MM.1S (cell line): ENCODE measurements around the gene BTNL8.

Experiments used
- DNase-seq: peaks from one replicate; pipeline ENCODE4 v3.0.0-alpha.2; 2015
- H2AFZ ChIP-seq: fragments of 300-600 bp; sonication (generic); 2 replicates; pipeline ENCODE4 v1.6.0; 2016; ENCODE audit warnings: antibody characterized with exemption, low read length
- H3F3A ChIP-seq: fragments of 300-600 bp; sonication (generic); 2 replicates; pipeline ENCODE4 v1.6.1; 2016; ENCODE audit warnings: mild to moderate bottlenecking, antibody characterized with exemption, low read length, moderate library complexity, mixed read lengths; ENCODE audit not compliant: insufficient read depth
- H3K27ac ChIP-seq: fragments of 300-600 bp; sonication (generic); 2 replicates; pipeline ENCODE4 v1.5.1; 2016; ENCODE audit warnings: mild to moderate bottlenecking, low read length
- H3K27me3 ChIP-seq: fragments of 300-600 bp; sonication (generic); replicated peaks from 2 replicates; pipeline ENCODE4 v1.6.0; 2016; ENCODE audit warnings: low read length; ENCODE audit not compliant: insufficient read depth
- H3K36me3 ChIP-seq: fragments of 300-600 bp; sonication (generic); replicated peaks from 2 replicates; pipeline ENCODE4 v1.6.1; 2016; ENCODE audit warnings: mild to moderate bottlenecking, low read length, mixed read lengths; ENCODE audit not compliant: insufficient read depth
- H3K4me1 ChIP-seq: fragments of 300-600 bp; sonication (generic); 2 replicates; pipeline ENCODE4 v1.6.1; 2016; ENCODE audit warnings: low read length, mixed read lengths
- H3K4me2 ChIP-seq: fragments of 300-600 bp; sonication (generic); 2 replicates; pipeline ENCODE4 v1.6.0; 2016; ENCODE audit warnings: low read depth, low read length
- H3K4me3 ChIP-seq: fragments of 300-600 bp; sonication (generic); 2 replicates; pipeline ENCODE4 v1.5.1; 2016; ENCODE audit warnings: low read length, mixed read lengths
- H3K79me2 ChIP-seq: fragments of 300-600 bp; sonication (generic); 2 replicates; pipeline ENCODE4 v1.6.1; 2016; ENCODE audit warnings: mixed run types, low read length, mixed read lengths
- H3K9ac ChIP-seq: fragments of 300-600 bp; sonication (generic); 2 replicates; pipeline ENCODE4 v1.6.1; 2016; ENCODE audit warnings: low read length, mixed read lengths
- H3K9me2 ChIP-seq: fragments of 300-600 bp; sonication (generic); replicated peaks from 2 replicates; pipeline ENCODE4 v1.6.1; 2016; ENCODE audit warnings: mild to moderate bottlenecking, low read length, mixed read lengths; ENCODE audit not compliant: insufficient read depth
- H3K9me3 ChIP-seq: fragments of 300-600 bp; sonication (generic); replicated peaks from 2 replicates; pipeline ENCODE4 v1.6.1; 2016; ENCODE audit warnings: mild to moderate bottlenecking, low read length, mixed read lengths; ENCODE audit not compliant: insufficient read depth
- H4K20me1 ChIP-seq: fragments of 300-600 bp; sonication (generic); 2 replicates; pipeline ENCODE4 v1.6.1; 2016; ENCODE audit warnings: mild to moderate bottlenecking, low read length, moderate library complexity, mixed read lengths; ENCODE audit not compliant: insufficient read depth
- CTCF ChIP-seq: fragments of 300-600 bp; sonication (generic); IDR thresholded peaks from 2 replicates; pipeline ENCODE4 v1.5.1; 2016; ENCODE audit warnings: antibody characterized with exemption, low read length, mixed read lengths
- EZH2 ChIP-seq: fragments of 300-600 bp; sonication (generic); optimal IDR thresholded peaks from 2 replicates; pipeline ENCODE3; 2017; ENCODE audit warnings: low read depth, mild to moderate bottlenecking, antibody characterized with exemption, low read length, mixed read lengths
- EZH2phosphoT487 ChIP-seq: fragments of 300-600 bp; sonication (generic); IDR thresholded peaks from 2 replicates; pipeline ENCODE4 v1.6.1; 2018; ENCODE audit warnings: antibody characterized with exemption, low read length

BTNL8 gene

GRCh38 chr5:180915924-180916323 lies 17.0 kb downstream of the BTNL8 start:
- TF ChIP-seq CTCF (no peak), EZH2 (no peak), EZH2phosphoT487 (no peak)

GRCh38 chr5:180918380-180918779 lies 19.4 kb downstream of the BTNL8 start:
- H3K9ac ChIP-seq, result no peak overlapping the region
- no peak overlapping the region for H3K4me3 ChIP-seq
- H4K20me1 ChIP-seq, result no peaks in the 10 kb centered on the region
- no peaks in the 10 kb centered on the region for H3K9me3 ChIP-seq
- no peaks in the 10 kb centered on the region for H3K9me2 ChIP-seq
- H3F3A ChIP-seq, result no peaks in the 10 kb centered on the region
- no peak overlapping the region for H3K4me2 ChIP-seq
- H3K27ac ChIP-seq, result no peak overlapping the region
- no peaks in the 10 kb centered on the region for H3K27me3 ChIP-seq
- no peak for DNase-seq
- TF ChIP-seq EZH2phosphoT487 (no peak), CTCF (no peak), EZH2 (no peak)
- H3K79me2 ChIP-seq, result no peaks in the 10 kb centered on the region
- H3K36me3 ChIP-seq, result no peaks in the 10 kb centered on the region
- H3K4me1 ChIP-seq, result no peaks in the 10 kb centered on the region
- no peak overlapping the region for H2AFZ ChIP-seq

More at GRCh38 chr5:180915924-180916323, 17.0 kb downstream of the BTNL8 start:
- H3K9me2 ChIP-seq, result no peaks in the 10 kb centered on the region
- H3K36me3 ChIP-seq, result no peaks in the 10 kb centered on the region
- H2AFZ ChIP-seq, result no peak overlapping the region
- no peaks in the 10 kb centered on the region for H3F3A ChIP-seq
- no peak overlapping the region for H3K4me2 ChIP-seq
- H3K27me3 ChIP-seq, result no peaks in the 10 kb centered on the region
- H3K79me2 ChIP-seq, result no peaks in the 10 kb centered on the region
- H3K27ac ChIP-seq, result no peak overlapping the region
- H4K20me1 ChIP-seq, result no peaks in the 10 kb centered on the region
- no peak overlapping the region for H3K9ac ChIP-seq
- H3K4me1 ChIP-seq, result no peaks in the 10 kb centered on the region
- DNase-seq, result no peak
- no peaks in the 10 kb centered on the region for H3K9me3 ChIP-seq
- no peak overlapping the region for H3K4me3 ChIP-seq

- no peak for TF ChIP-seq CTCF
- no peak for TF ChIP-seq EZH2phosphoT487
- no peak for TF ChIP-seq EZH2
- no peaks in the 10 kb centered on the region for H3K9me2 ChIP-seq
- no peaks in the 10 kb centered on the region for H3K36me3 ChIP-seq
- no peaks in the 10 kb centered on the region for H3K4me1 ChIP-seq
- H3K79me2 ChIP-seq, result no peaks in the 10 kb centered on the region
- H3K9me3 ChIP-seq, result no peaks in the 10 kb centered on the region
- no peaks in the 10 kb centered on the region for H3F3A ChIP-seq
- H3K27ac ChIP-seq, result no peak overlapping the region
- DNase-seq, result no peak
- H3K4me2 ChIP-seq, result no peak overlapping the region
- H4K20me1 ChIP-seq, result no peaks in the 10 kb centered on the region
- no peak overlapping the region for H2AFZ ChIP-seq
- no peak overlapping the region for H3K9ac ChIP-seq
- no peak overlapping the region for H3K4me3 ChIP-seq
- H3K27me3 ChIP-seq, result no peaks in the 10 kb centered on the region
Observed at GRCh38 chr5:180920710-180921109, 21.8 kb downstream of the BTNL8 start.
